Measurements from ENCODE around the gene SMCO2.

GRCh38 chr12:27508736-27509431, 62.3 kb downstream of the SMCO2 start:
- TF ChIP-seq, protein P1, sequence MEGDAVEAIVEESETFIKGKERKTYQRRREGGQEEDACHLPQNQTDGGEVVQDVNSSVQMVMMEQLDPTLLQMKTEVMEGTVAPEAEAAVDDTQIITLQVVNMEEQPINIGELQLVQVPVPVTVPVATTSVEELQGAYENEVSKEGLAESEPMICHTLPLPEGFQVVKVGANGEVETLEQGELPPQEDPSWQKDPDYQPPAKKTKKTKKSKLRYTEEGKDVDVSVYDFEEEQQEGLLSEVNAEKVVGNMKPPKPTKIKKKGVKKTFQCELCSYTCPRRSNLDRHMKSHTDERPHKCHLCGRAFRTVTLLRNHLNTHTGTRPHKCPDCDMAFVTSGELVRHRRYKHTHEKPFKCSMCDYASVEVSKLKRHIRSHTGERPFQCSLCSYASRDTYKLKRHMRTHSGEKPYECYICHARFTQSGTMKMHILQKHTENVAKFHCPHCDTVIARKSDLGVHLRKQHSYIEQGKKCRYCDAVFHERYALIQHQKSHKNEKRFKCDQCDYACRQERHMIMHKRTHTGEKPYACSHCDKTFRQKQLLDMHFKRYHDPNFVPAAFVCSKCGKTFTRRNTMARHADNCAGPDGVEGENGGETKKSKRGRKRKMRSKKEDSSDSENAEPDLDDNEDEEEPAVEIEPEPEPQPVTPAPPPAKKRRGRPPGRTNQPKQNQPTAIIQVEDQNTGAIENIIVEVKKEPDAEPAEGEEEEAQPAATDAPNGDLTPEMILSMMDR (tag by site-specific recombination; IDR thresholded peaks at IDR 0.05), result no peak
- TF ChIP-seq YY1 (tag by site-specific recombination; IDR thresholded peaks at IDR 0.05) (no peak), PRDM4 (tag by site-specific recombination; IDR thresholded peaks at IDR 0.05) (no peak), ZNF433 (tag by site-specific recombination; IDR thresholded peaks at IDR 0.05; ENCODE audit: low read depth) (no peak), ZNF140 (tag by site-specific recombination; IDR thresholded peaks at IDR 0.05) (no peak), ZNF24 (tag by site-specific recombination; IDR thresholded peaks at IDR 0.05) (no peak), REST (tag by site-specific recombination; IDR thresholded peaks at IDR 0.05) (no peak), GLIS2 (tag by site-specific recombination; IDR thresholded peaks at IDR 0.05) (no peak), ZNF423 (tag by site-specific recombination; IDR thresholded peaks at IDR 0.05) (no peak), ZNF664 (tag by site-specific recombination; IDR thresholded peaks at IDR 0.05) (no peak), ZEB2 (tag by site-specific recombination; IDR thresholded peaks at IDR 0.05) (no peak)
- TF ChIP-seq, protein P2, sequence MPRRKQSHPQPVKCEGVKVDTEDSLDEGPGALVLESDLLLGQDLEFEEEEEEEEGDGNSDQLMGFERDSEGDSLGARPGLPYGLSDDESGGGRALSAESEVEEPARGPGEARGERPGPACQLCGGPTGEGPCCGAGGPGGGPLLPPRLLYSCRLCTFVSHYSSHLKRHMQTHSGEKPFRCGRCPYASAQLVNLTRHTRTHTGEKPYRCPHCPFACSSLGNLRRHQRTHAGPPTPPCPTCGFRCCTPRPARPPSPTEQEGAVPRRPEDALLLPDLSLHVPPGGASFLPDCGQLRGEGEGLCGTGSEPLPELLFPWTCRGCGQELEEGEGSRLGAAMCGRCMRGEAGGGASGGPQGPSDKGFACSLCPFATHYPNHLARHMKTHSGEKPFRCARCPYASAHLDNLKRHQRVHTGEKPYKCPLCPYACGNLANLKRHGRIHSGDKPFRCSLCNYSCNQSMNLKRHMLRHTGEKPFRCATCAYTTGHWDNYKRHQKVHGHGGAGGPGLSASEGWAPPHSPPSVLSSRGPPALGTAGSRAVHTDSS (tag by site-specific recombination; IDR thresholded peaks at IDR 0.05), result no peak

Measured in HEK293 (cell line).